Kidney (tissue), 14 donors: ENCODE measurements around the gene CFAP251. TPM values are rescaled to one million over a fixed set of nuclear protein-coding genes. Genes with fewer than 3 reads are reported as not detected.

Source experiments
- DNase-seq, 5 donors: peaks; one replicate each; pipeline ENCODE4 v3.0.0-alpha.2; 2013 to 2020
- FAIRE-seq: peaks from 2 replicates; lab custom pipeline; 2012; peaks lifted over from hg19 to GRCh38; lab: Jason Lieb, UNC
- H3K27ac ChIP-seq, 2 donors: one replicate each; pipeline ENCODE4 v1.7.0; 2013; ENCODE audit warnings: low read depth in 2 of 2, low read length in 2 of 2, inconsistent platforms in 1 of 2
- H3K27me3 ChIP-seq: one replicate; pipeline ENCODE4 v1.7.1; 2013; ENCODE audit warnings: low read length, inconsistent platforms; ENCODE audit not compliant: control insufficient read depth, insufficient read depth
- H3K36me3 ChIP-seq, 3 donors: one replicate each; pipeline versions ENCODE4 v1.7.0 to v1.7.1; 2013; ENCODE audit warnings: low read length in 3 of 3, control low read depth in 1 of 3, inconsistent platforms in 1 of 3; ENCODE audit not compliant: insufficient read depth in 3 of 3, control insufficient read depth in 2 of 3
- H3K4me1 ChIP-seq, 3 donors: one replicate each; pipeline versions ENCODE4 v1.7.0 to v1.7.1; 2013; ENCODE audit warnings: low read length in 3 of 3, inconsistent platforms in 1 of 3, low read depth in 1 of 3; ENCODE audit not compliant: control insufficient read depth in 2 of 3, insufficient read depth in 2 of 3
- H3K4me3 ChIP-seq, 3 donors: one replicate each; pipeline versions ENCODE4 v1.7.0 to v1.8.1; 2013; ENCODE audit warnings: low read length in 3 of 3, control low read depth in 1 of 3, inconsistent platforms in 1 of 3
- H3K9ac ChIP-seq, 3 donors: one replicate each; pipeline versions ENCODE4 v1.7.0 to v1.7.1; 2013; ENCODE audit warnings: low read length in 3 of 3, control low read depth in 1 of 3, inconsistent platforms in 1 of 3
- H3K9me3 ChIP-seq, 3 donors: one replicate each; pipeline versions ENCODE4 v1.7.0 to v1.7.1; 2013; ENCODE audit warnings: low read length in 3 of 3, control low read depth in 1 of 3, inconsistent platforms in 1 of 3; ENCODE audit not compliant: control insufficient read depth in 2 of 3, insufficient read depth in 1 of 3
- CTCF ChIP-seq: IDR thresholded peaks from 3 replicates; pipeline ENCODE4 v1.5.1; 2012; ENCODE audit warnings: mild to moderate bottlenecking, moderate library complexity, borderline replicate concordance; ENCODE audit not compliant: insufficient read depth; ENCODE audit errors: extremely low read depth
- intact Hi-C: fragments of 100-400 bp; cut with DNase I; formaldehyde crosslinking; loops from one replicate; pipeline ENCODE4 v1.11.1; 2022
- polyA plus RNA-seq: library from polyadenylated mRNA; stranded (reverse); fragments of 350-450 nt; fragmentation: Illumina TruSeq; extraction: RNeasy Lipid Tissue Mini Kit (QIAGEN cat#74804); gene quantifications from one replicate; pipeline ENCODE4 v1.2.3, GENCODE V29; 2014; ENCODE audit warnings: low read depth, low replicate concordance; ENCODE audit not compliant: insufficient read depth
- total RNA-seq: library from RNA; stranded (reverse); fragmentation: NEBNext Ultra II Directional; extraction: Animal tissue kit (Norgen Biotek cat#: 25700); gene quantifications from one replicate; pipeline ENCODE4 v1.2.1, GENCODE V29; 2021
- donor health status: control.
- donor health status: control.
- donor health status: control.
- donor health status: control.
- donor health status: control.
- donor health status: DM: yes; HTN: yes; CAD: no.
- donor health status: Normal renal cell carcinoma (clear cell type).

The CFAP251 gene
- total and polyA plus RNA-seq, 2 donors from 2014 or later, result 2.9 to 10.8 TPM

GRCh38 chr12:121964813-121965643 lies 46.6 kb downstream of the CFAP251 start:
- FAIRE-seq (no peak), DNase-seq (peak in 1 of 5 donors; percentile 42)
- no peak overlapping the region for H3K4me3 ChIP-seq
- no peak for TF ChIP-seq CTCF
- H3K27me3 ChIP-seq, result no peaks in the 10 kb centered on the region
- intact Hi-C loops, result no loop called here
- H3K9ac ChIP-seq, result no peak overlapping the region
- H3K4me1 ChIP-seq, result no peaks in the 10 kb centered on the region
- H3K27ac ChIP-seq, result no peak overlapping the region
- H3K9me3 ChIP-seq, result no peaks in the 10 kb centered on the region
- peaks cover 0 to 17% (median 2%) of the 10 kb centered on the region in 3 donors for H3K36me3 ChIP-seq

GRCh38 chr12:121966959-121967358 lies 48.6 kb downstream of the CFAP251 start:
- intact Hi-C loops, result no loop called here
- Histone ChIP-seq H3K36me3 (peaks cover 0 to 9% (median 2%) of the 10 kb centered on the region in 3 donors), H3K9ac (no peak overlapping the region), H3K27me3 (no peaks in the 10 kb centered on the region), H3K4me3 (no peak overlapping the region), H3K4me1 (no peaks in the 10 kb centered on the region), H3K27ac (no peak overlapping the region), H3K9me3 (no peaks in the 10 kb centered on the region)
- no peak for TF ChIP-seq CTCF
- no peak for FAIRE-seq
- DNase-seq, result no peak

GRCh38 chr12:121968876-121969275 lies 50.5 kb downstream of the CFAP251 start:
- DNase-seq (no peak), FAIRE-seq (no peak)
- no peak for TF ChIP-seq CTCF
- H3K4me3 ChIP-seq, result no peak overlapping the region
- H3K36me3 ChIP-seq, result peaks cover 0 to 5% (median 2%) of the 10 kb centered on the region in 3 donors
- no peaks in the 10 kb centered on the region for H3K4me1 ChIP-seq
- no peak overlapping the region for H3K27ac ChIP-seq
- intact Hi-C loops, result no loop called here
- H3K27me3 ChIP-seq, result no peaks in the 10 kb centered on the region
- H3K9ac ChIP-seq, result no peak overlapping the region
- no peaks in the 10 kb centered on the region for H3K9me3 ChIP-seq
